GM20000 (cell line): ENCODE results near the gene FTCDNL1.

Experiments
- DNase-seq: peaks from one replicate; pipeline ENCODE4 v3.0.0; 2012; ENCODE audit warnings: low spot score
- CTCF ChIP-seq: IDR thresholded peaks from 2 replicates; pipeline ENCODE4 v1.5.1; 2012; ENCODE audit warnings: mild to moderate bottlenecking, control low read depth; ENCODE audit errors: extremely low read depth, missing control alignments

Gene FTCDNL1

GRCh38 chr2:199855812-199856211, 4.8 kb upstream of the FTCDNL1 start:
- no peak for DNase-seq
- TF ChIP-seq CTCF = no peak

- no peak for TF ChIP-seq CTCF
- DNase-seq = no peak
These were observed 891 bp upstream of the FTCDNL1 start for GRCh38 chr2:199851883-199852282.

GRCh38 chr2:199851501-199851810, 464 bp upstream of the FTCDNL1 start:
- DNase-seq = no peak
- TF ChIP-seq CTCF = no peak

GRCh38 chr2:199850218-199850717, 724 bp downstream of the FTCDNL1 start:
- DNase-seq = peak; percentile 8
- no peak for TF ChIP-seq CTCF

GRCh38 chr2:199848389-199849130, 2.4 kb downstream of the FTCDNL1 start:
- no peak for TF ChIP-seq CTCF

GRCh38 chr2:199847181-199847864, 3.7 kb downstream of the FTCDNL1 start:
- no peak for TF ChIP-seq CTCF
- DNase-seq = no peak

More at GRCh38 chr2:199848389-199849130, 2.4 kb downstream of the FTCDNL1 start:
- DNase-seq = no peak

GRCh38 chr2:199842631-199843395, 8.2 kb downstream of the FTCDNL1 start:
- TF ChIP-seq CTCF = no peak
- DNase-seq = no peak
